GM15510 (cell line): ENCODE measurements around the gene PPP4R2.

Experiments
- POLR2A ChIP-seq: IDR thresholded peaks from 3 replicates; pipeline ENCODE4 v1.6.1; 2011; ENCODE audit warnings: borderline replicate concordance; ENCODE audit not compliant: insufficient read length; ENCODE audit errors: extremely low read depth

Gene PPP4R2

GRCh38 chr3:73098026-73098425, 101.4 kb downstream of the PPP4R2 start:
- no peak for TF ChIP-seq POLR2A

GRCh38 chr3:73098873-73099272, 102.3 kb downstream of the PPP4R2 start:
- no peak for TF ChIP-seq POLR2A

- no peak for TF ChIP-seq POLR2A
These were observed 104.3 kb downstream of the PPP4R2 start for GRCh38 chr3:73100741-73101559.

- no peak for TF ChIP-seq POLR2A
These were observed 105.3 kb downstream of the PPP4R2 start for GRCh38 chr3:73101881-73102280.

- TF ChIP-seq POLR2A: no peak
These were observed 110.6 kb downstream of the PPP4R2 start for GRCh38 chr3:73107215-73107614.

- TF ChIP-seq POLR2A: no peak
These were observed 111.1 kb downstream of the PPP4R2 start for GRCh38 chr3:73107676-73108187.

- TF ChIP-seq POLR2A: no peak
These were observed 112.1 kb downstream of the PPP4R2 start for GRCh38 chr3:73108750-73109149.

GRCh38 chr3:73110530-73110929, 113.9 kb downstream of the PPP4R2 start:
- TF ChIP-seq POLR2A: no peak

- no peak for TF ChIP-seq POLR2A
These were observed 118.1 kb downstream of the PPP4R2 start for GRCh38 chr3:73114711-73115110.

GRCh38 chr3:73115806-73116205, 119.2 kb downstream of the PPP4R2 start:
- TF ChIP-seq POLR2A: no peak
